HS-5 (cell line): ENCODE data around the gene DISP2.
A peak's percentile ranks its signal among the peaks of the same experiment; 100 is the strongest.

Experiments used
- DNase-seq: peaks from one replicate; pipeline ENCODE4 v3.0.0-alpha.2; 2012; ENCODE audit warnings: low read depth

Gene DISP2

DNA sequence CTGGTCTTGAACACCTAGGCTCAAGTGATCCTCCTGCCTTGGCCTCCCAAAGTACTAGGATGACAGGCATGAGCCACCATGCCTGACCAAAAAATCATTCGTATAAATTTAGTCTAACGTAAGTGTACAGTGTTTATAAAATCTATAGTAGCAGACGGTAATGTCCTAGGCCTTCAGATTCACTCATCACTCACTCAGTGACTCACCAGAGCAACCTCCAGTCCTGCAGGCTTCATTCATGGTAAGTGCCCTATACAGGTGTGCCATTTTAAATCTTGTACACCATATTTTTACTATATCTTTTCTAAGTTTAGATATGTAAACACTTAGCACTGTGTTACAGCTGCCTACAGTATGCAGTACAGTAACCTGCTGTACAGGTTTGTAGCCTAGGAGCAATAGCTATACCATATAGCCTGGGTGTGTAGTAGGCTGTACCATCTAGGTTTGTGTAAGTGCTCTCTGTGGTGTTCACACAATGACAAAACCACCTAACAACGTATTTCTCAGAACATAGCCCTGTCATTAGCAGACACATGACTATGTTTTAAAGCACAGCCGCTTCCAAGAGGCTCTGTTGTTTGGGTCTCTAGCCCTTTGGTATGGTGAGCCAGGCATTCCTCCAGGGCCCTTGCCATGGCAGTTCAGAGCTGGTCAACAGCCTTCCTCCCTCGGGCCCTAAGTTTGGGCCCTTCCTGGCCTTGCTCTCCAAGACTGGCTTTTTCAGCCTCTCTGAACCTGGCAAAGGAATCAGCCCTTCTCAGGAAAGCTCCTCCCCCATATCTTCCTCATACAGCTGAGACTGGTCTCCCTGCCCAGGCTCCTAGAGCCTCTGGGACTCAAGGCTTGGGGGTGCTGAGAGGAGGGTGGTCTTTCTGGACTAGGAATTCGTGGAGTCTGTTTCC, 15.4 kb upstream of the DISP2 start:
- DNase-seq = no peak

DNA sequence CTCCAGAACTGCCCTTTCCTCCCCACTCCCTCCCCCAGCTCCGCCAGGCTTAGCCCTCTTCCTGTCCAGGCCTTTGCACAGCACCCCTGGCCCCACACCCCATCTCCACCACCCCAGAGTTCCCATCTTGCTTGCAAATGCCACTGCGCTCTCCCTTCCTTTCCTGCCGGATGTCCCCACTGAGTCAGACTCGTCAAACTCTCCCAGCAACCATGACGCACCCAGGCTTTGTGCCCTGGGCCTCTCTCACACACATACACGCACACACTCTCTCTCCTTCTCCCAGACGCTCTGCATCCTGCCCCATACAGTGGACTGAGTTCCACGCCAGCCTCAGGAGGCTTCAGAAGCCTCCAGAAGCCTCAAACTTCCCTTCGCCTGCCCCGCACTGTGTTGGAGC, 14.5 kb upstream of the DISP2 start:
- DNase-seq = peak; percentile 89

DNA sequence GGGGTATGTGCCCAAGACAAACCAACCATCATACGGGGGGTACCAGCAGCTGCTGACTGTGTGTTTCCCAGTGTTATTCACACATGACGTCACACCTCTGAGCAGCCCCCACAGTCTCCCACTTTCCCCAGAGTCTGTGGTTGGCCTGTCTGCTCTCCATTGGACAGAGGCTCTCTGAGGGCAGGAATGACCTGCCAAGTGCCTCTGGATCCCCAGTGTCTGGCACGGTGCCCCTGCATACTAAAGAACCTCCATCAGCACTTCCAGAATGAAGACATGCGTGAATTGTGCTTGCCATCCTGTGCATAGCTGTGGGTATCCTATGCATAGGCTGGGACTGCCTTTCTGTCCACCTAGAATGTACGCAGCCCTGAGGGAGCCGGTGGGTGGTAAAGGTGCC, 13.8 kb upstream of the DISP2 start:
- DNase-seq = no peak

DNA sequence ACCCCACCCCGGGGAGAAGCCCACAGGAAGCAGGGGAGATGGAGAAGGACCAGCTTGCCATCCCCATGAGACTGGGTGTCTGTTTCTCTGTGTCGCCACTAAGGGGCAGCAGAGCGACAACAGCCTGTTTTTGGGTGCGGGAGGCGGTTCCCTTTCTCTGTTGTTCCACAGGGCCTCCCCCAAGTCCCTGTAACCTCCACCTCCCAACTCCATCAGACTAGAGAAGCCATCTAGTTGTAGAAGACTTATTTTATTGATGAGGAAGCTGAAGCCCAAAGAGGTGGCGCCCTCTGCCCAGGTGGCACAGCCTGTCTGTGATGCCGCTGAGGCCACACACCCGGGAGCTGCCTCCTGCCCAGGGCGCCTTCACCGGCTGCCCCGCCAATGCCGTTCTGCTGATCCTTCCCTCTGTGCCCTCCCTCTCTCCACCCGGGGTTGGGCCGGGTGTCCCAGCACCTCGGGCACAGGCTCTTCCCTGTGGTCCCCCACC, 13.3 kb upstream of the DISP2 start:
- no peak for DNase-seq

DNA sequence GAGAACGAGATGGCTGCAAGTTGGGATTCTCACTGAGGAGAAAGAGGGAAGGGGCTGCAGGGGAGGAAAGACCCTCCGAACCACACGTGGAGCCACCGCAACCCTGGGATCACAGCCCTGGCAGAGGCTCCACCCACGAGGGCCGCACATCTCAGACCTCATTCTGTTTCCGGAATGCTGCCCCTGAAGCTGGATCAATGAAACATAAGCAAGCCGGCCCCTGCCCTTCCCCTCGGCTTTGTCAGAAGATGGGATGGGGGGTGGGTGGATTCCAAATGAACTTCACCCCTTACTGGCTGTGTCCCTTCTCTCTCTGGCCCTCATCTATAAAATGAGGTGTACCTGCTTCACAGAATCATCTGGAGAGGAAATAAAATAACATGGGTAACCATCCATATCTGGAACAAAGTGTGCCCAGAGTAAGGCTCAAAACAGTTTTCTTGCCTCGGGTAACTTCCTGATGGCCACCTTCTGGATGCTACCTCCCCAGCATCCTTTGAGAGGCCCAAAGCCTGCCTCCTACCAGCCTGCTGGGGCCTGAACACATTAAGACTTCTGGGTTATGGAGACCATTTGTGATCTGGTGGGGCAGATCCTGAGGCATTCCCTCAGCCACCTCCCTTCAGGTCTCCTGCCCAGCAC, 12.7 kb upstream of the DISP2 start:
- no peak for DNase-seq

DNA sequence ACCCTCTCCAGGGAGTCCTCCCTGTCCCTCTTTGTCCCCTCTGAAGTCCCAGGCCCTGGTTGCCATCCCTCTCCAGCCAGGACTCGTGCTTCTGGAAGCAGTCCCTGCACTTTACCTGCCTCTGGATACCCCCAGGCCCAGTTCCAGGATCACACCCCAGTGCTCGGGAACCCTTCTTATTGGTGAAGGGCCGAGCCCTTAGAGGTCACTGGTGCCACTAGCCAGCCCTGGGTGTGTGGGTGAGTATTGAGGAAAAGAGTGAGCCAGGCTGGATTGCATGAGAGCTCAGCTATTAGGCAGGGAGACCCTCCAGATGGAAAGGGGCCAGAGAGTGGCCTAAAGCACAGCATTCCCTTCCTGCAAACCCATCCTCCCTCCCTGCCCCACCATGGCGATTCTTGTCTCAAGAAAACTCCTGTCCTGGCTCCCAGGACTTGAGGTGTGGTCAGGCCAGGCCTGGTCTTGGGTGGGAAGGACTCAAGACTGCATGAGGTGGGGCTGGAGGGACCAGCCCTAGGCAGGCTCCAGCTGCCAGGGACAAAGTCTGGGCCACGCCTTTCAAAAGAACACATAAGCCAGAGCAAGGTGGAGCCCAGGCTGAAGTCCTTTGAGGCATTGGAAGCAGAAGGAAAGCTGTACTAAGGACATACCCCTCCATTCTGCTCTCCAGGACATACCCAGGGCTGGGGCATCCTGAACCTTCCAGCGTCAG, 12.0 kb upstream of the DISP2 start:
- no peak for DNase-seq

DNA sequence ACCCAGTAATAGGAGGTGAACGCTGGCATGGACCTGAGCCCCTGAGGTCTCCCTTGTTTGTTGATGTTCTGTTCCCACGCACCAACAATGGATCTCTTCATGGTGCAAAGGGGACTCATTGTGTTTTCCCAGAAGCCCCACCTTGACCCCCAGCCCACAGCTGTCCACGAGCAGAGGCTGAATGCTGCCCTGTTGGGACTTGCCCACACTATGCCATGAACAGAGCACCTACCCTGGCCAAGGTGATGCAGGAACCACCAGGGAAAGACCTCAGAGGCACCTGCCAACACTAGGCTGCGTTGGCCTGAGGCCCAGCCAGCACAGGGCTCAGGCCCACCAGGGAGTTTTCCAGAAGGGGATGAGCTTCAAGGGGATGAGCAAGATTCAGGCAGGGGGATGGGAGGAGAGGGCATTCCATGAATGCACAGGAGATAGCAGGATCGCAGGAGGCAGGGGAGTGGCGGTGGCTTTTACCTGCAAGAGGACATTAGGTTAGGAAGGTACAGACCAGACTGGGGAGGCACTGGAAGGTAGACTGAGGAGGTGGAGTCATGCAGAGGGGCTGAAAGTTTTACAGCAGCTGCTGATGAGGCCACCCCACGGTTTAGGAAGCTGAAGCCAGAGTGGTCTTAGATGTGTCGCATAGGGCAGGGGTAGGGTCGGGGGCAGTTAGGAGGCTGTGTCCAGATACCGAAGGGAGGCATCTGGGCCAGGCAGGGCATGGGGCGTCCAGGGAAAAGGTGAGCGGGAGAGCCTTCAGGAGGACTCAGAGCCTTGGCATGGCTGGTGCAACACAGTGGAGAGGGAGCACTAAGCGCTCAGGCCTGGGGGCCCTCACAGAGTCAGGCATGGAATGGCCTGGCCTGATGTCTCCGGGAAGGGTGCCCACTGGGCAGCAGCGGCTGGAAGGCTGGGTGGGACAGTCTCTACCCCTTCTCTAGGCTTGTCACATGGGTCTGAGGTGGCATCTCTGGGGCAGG, 11.2 kb upstream of the DISP2 start:
- DNase-seq = no peak

DNA sequence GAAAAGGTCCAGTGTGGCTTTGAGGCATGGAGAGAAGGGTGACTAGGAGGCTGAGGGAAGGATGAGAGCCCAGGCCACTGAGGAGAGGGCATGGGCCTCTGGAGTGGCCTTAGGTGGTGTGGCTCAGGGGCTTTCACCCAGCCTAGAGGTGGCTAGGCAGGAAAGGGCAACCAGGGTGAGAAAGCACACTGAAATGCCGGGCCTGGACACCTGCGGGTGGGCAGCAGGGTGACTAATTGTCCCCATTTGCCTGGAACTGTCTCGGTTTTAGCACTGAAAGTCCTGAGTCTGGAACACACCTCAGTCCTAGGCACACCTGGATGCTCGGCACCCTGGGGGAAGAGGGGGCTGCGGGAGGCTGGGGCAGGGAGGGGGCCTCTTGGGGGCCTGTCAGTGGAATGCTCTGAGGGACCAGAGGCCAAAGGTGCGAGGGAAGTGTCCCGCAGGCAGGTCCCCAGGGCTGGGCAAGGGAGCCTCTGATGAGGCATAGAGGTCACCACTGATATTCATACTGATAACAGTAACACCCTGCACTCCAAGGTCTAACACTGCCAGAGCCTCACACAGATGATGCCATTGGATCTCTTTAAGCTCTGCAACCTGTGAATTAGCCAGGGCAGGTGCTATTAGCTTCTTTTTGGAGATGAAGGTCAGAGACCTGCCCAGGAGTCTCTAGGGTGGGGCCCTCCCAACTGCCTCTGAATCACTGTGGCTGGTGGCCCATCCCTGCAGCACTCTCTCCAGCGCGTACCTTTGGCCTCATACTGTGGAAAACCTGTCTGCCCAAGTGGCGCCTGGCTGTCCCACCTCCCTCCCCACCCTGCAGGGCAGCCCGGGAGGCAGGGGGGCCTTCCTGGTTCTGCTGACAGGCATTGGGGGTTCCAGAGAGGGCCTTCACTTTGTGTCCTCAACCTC, 10.2 kb upstream of the DISP2 start:
- DNase-seq = no peak

DNA sequence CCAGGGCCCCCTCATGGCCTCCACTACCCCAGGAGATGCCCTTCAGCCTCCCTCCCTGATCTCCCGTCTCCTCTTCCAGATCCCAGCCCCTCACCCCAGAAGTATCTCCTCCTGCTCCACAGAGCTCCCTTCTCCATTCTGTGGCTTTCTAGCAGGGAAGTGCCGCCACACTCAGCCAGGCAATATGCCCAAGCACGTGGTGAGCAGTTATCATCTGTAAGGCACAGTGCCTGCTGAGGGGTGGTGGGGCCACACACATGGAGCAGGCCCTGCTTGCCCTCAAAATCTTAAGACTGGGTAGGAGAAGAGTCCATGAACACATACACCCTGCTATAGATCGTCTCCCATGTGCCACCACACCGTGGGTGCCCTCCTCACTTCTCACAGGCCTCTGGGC, 9.5 kb upstream of the DISP2 start:
- no peak for DNase-seq

DNA sequence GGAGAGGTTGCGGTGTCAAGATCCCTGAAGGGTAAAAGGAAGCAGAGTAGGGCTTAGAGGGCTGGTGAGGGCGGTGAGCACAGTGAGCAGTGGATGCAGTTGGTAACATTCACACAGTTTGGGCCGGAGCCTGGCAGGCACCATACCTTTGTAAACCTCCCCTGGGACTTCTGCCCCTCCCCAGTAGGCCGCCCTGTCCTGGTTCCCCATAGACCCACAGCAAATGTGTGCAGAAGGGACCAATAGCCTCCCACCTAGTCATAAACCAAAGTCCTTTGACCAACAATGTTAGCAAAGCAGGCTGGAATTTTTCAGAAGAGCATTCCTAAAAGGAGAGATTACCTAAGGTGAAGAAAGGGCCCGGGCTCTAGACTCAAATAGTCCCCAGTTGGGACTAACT, 8.9 kb upstream of the DISP2 start:
- DNase-seq = no peak

DNA sequence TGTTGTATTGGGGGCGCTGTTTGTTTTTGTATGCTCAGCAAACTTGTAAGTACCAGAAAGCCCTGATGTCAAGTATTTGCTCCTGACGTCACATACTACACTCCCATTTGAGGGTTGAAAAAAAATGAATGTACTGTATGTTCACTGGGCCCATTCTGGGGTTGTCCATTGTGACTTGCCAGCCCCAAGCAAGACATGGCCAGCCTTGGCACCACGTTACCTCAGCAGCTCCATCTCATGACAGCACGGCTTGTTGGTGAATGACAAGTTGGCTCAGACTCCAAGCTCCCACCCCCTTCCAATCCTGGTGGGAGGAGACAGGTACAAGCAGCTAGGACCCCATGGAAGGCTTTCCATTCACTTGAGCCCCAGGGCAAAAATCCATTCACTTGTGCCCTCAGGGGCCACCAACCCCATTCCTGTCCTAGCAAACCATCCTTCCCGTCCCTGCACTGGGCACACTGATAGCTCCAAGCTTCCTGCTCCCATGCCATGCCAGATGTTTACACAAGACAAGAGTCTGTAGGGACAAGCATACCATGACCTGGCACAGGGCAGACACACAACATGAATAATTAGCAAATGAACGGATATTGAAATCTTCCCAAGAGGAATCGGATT, 5.6 kb upstream of the DISP2 start:
- no peak for DNase-seq

DNA sequence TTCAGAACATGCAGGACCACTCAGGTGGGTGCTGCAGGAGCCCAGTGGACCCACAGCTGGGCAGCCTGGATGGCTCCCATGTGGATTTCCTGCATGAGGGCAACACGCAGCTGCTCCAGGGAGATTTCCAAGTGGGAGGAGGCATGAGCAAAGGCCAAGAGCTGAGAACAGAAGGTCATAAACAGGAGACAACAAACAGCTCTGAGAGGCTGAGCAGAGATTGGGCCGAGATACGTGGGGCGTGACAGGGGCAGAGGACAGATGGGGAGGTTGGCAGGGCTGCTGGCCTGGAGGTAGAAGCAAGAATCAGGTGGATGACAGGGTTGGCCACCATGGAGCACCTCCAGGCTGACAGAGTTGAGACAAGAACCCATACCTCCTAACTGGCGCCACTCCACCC, 4.3 kb upstream of the DISP2 start:
- no peak for DNase-seq

DNA sequence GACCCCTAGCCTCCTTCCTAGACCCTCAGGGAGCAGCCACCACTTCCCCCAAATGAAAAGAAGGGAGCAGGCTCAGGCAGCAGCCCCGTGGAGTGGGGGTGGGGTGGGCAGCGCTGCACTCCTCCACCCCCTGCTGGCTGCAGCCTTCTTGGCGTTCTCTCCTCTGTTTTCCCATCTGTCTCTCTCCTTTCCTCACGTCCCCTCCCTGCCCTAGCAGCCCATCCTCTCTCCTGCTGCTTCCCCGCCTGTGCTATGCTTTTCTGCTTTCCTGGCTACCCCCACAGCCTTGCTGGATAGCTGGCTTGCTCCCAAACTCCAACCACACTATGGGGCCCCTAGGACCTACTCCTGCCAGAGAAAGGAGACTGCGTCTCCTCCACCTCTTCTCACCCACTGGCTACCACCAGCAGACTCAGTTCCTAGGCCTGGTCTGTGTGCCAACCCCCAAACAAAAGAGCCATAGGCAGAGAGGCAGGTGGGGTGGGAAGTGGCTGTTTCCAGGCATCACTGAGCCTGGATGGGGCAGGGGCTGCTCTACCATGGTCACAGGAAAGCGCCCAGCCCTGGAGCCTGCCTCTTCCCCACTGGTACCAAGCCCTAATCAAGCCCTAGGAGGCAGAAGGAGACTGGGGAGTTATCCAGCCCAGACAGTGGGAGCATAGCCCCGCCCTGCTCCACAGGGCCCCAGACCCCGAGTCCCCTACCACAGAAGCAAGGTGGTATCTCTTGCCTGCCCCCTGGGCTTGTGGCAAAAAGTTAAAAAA, 3.4 kb upstream of the DISP2 start:
- no peak for DNase-seq

DNA sequence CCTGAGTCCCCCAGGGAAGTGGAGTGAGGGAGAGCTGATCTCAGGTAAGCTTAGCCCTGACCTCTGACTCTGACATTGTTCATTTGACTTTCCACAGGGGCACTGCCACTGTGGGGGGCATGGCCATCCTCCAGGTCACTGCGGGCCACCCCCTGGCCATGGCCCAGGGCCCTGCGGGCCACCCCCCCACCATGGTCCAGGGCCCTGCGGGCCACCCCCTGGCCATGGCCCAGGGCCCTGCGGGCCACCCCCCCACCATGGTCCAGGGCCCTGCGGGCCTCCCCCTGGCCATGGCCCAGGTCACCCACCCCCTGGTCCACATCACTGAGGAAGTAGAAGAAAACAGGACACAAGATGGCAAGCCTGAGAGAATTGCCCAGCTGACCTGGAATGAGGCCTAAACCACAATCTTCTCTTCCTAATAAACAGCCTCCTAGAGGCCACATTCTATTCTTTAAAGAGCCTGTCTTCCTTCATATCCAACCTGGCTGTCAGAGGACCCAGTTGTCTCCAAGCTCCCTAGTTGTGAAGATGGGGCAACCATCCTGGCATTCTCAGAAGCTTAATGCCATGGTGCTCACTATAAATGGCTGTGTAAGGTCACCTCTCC, 1.9 kb upstream of the DISP2 start:
- DNase-seq = no peak

DNA sequence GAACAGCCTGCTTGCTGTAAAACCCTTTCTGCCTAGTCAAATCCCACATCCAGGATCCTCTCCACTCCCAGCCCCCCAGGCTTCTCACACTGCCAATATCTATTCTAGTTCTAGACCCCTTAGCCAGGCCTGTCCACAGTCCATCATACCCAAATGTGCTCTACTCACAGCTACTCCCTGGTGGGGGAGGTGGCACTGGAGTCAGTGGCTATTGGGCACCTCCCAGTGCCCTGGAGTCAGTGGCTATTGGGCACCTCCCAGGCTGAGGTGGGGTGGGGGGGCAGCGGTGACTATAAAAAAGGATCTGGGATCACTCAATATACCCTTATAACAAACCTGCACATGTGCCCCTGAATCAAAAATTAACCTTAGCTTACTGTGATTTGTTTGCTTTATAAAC, 773 bp upstream of the DISP2 start:
- no peak for DNase-seq

DNA sequence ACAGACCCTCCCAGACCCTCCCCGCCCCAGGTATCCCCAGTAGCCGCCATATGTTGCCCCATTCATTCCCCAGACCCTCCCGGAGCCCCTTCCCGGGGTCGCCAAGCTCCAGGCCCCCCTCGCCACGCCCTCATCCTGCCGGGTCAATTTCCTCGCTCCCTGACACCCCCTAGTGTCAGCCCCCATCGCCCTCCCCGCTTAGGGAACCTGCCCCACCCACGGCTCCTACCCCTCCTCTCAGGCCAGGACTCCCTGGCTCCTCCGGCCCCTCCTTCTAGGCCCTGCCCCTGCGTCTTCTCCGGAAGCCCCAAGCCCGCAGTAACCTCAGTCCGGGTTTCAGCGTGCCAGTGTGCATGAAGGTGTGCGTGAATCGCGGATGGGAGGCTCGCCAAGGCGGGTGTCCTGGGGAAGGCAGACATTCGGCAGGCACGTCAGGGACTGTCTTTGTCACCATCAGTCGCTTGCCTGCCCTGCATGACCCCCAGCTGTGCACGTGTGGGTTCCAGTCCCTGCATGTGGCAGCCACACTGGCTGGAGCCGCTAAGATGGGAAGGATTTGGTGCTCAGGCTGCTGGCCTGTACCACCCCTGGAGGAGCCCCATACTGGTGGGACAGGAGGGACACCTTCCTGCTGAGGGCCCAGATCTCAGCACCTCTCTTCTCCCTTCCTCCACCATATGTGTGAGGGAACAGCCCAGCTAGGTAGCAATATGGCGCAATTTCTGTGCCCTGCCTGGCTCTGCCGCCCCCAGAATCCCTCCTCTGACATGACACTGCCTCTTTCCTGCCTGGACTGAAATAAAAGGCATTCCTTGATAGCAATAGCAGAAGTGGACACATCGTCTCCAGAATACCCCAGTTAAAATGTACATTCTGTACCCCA, 693 bp downstream of the DISP2 start:
- no peak for DNase-seq

DNA sequence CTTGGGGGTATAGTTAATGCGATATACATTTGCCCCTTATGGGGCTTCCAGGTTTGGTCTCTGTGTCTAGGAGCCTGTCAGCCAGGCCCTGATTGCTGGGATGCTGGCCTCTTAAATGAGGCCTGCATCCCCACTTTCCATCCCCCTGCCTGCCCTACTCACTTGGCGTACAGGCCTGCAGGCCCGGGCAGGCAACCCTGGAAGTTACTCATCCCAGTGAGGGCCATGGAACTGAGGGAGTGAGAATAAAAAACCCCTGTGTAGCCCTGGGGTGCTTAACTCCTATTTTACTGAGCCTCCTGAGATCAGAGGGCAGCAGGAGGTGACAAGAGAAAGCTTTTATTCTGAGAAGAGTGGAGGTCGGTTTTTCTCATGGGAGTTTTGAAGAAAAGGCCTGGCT, 2.0 kb downstream of the DISP2 start:
- DNase-seq = no peak

DNA sequence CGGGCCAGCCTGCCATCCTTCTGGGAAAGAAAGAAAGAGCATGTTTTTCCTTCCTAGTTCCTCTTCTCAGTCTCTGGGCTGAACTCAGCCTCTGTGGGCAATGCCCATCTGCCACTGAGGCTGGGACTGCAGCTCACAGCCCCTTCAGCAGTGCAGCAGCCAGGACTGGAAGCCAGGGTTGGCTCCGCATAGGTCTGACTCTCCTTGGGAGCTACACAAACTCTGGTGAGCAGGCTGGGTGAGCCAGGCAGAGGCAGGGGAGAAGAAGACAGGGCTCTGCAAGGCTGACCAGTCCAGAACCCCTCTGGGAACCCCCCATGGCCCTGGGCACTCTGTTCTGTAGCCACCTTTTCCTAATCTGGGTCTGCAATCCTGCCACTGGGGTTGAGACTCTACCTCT, 3.6 kb downstream of the DISP2 start:
- no peak for DNase-seq
